ENCODE measurements around the gene NFATC2.
"Not testable (repeated sequence)": the region's sequence is repeated elsewhere in the genome, so short reads cannot be mapped to it uniquely, and the experiment has no call there.

The NFATC2 gene

DNA sequence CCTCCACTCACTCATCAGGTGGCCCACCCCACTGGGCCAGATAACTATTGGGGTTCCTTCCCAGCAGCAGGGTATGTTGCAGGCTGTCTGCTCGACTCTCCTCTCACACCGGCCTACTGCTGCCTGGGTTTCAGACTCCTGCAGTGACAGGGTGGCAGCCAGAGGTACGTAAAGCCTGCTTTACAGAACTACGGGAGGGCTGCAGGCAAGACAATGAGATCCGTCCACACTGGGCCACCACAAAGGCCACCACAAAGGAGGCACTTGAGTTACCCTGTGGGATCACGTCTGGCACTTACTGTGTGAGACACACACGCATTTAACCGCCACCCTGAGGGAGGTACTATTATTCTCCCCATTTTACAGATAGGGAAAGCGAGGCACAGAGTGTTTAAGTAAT is 78.5 kb downstream of the NFATC2 start:
- H3K79me2 ChIP-seq (ENCODE audit: control insufficient read depth, low read length) = peaks cover 2% of the 10 kb centered on the region
- no peak overlapping the region for H3K27ac ChIP-seq (ENCODE audit: low read depth, low read length)
- peaks cover 52% of the 10 kb centered on the region for H3K36me3 ChIP-seq (ENCODE audit: control insufficient read depth, low read length)
- no peaks in the 10 kb centered on the region for H3K9me2 ChIP-seq (replicated peaks; ENCODE audit: control insufficient read depth, low read length)
- no peak for TF ChIP-seq EZH2phosphoT487 (IDR thresholded peaks at IDR 0.05; ENCODE audit: borderline replicate concordance, low read length)
- TF ChIP-seq, protein P1, sequence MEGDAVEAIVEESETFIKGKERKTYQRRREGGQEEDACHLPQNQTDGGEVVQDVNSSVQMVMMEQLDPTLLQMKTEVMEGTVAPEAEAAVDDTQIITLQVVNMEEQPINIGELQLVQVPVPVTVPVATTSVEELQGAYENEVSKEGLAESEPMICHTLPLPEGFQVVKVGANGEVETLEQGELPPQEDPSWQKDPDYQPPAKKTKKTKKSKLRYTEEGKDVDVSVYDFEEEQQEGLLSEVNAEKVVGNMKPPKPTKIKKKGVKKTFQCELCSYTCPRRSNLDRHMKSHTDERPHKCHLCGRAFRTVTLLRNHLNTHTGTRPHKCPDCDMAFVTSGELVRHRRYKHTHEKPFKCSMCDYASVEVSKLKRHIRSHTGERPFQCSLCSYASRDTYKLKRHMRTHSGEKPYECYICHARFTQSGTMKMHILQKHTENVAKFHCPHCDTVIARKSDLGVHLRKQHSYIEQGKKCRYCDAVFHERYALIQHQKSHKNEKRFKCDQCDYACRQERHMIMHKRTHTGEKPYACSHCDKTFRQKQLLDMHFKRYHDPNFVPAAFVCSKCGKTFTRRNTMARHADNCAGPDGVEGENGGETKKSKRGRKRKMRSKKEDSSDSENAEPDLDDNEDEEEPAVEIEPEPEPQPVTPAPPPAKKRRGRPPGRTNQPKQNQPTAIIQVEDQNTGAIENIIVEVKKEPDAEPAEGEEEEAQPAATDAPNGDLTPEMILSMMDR (IDR thresholded peaks at IDR 0.05; ENCODE audit: low read depth, low read length, poor library complexity, severe bottlenecking) = no peak
- peaks cover 50% of the 10 kb centered on the region for H3K4me1 ChIP-seq (ENCODE audit: control insufficient read depth, low read length)
- no peak overlapping the region for H3K4me3 ChIP-seq (ENCODE audit: low read length)
- no peaks in the 10 kb centered on the region for H3K27me3 ChIP-seq (ENCODE audit: control insufficient read depth, low read length)
- no peak overlapping the region for H3K4me2 ChIP-seq (ENCODE audit: low read length)
- no peaks in the 10 kb centered on the region for H4K20me1 ChIP-seq (ENCODE audit: control insufficient read depth, insufficient read depth, low read depth, low read length)
- H3F3A ChIP-seq (ENCODE audit: control insufficient read depth, insufficient read depth) = peaks cover 12% of the 10 kb centered on the region
- no peaks in the 10 kb centered on the region for H3K9me3 ChIP-seq (ENCODE audit: control insufficient read depth, insufficient read depth, low read length)

DNA sequence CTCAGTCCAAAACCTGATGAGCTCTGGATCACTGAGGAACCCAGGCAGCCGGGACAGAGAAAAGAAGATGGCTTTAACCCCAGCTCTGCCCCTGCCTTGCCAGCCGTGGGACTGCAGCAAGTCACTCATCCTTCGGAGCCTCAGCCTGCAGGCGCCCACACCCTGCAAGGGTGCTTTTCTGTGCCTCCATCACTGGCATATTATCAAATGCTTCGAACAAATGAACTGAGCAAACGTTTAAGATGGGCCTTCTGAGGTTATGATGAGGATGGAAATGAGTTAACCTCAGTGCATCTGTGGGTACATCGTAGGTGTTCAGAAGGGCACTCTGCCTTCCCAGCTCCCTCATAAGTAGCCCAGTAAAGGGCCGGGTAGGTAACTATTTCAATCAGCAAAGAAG is 79.0 kb downstream of the NFATC2 start:
- Histone ChIP-seq H3K4me3 (ENCODE audit: low read length) (no peak overlapping the region), H3F3A (ENCODE audit: control insufficient read depth, insufficient read depth) (peaks cover 12% of the 10 kb centered on the region), H3K9me2 (replicated peaks; ENCODE audit: control insufficient read depth, low read length) (no peaks in the 10 kb centered on the region), H3K36me3 (ENCODE audit: control insufficient read depth, low read length) (peaks cover 55% of the 10 kb centered on the region), H3K79me2 (ENCODE audit: control insufficient read depth, low read length) (peaks cover 5% of the 10 kb centered on the region), H3K4me2 (ENCODE audit: low read length) (no peak overlapping the region), H4K20me1 (ENCODE audit: control insufficient read depth, insufficient read depth, low read depth, low read length) (no peaks in the 10 kb centered on the region), H3K27ac (ENCODE audit: low read depth, low read length) (no peak overlapping the region), H3K27me3 (ENCODE audit: control insufficient read depth, low read length) (no peaks in the 10 kb centered on the region), H3K9me3 (ENCODE audit: control insufficient read depth, insufficient read depth, low read length) (no peaks in the 10 kb centered on the region), H3K4me1 (ENCODE audit: control insufficient read depth, low read length) (peaks cover 54% of the 10 kb centered on the region)
- TF ChIP-seq EZH2phosphoT487 (IDR thresholded peaks at IDR 0.05; ENCODE audit: borderline replicate concordance, low read length) = no peak
- TF ChIP-seq, protein P1 (IDR thresholded peaks at IDR 0.05; ENCODE audit: low read depth, low read length, poor library complexity, severe bottlenecking) = no peak

DNA sequence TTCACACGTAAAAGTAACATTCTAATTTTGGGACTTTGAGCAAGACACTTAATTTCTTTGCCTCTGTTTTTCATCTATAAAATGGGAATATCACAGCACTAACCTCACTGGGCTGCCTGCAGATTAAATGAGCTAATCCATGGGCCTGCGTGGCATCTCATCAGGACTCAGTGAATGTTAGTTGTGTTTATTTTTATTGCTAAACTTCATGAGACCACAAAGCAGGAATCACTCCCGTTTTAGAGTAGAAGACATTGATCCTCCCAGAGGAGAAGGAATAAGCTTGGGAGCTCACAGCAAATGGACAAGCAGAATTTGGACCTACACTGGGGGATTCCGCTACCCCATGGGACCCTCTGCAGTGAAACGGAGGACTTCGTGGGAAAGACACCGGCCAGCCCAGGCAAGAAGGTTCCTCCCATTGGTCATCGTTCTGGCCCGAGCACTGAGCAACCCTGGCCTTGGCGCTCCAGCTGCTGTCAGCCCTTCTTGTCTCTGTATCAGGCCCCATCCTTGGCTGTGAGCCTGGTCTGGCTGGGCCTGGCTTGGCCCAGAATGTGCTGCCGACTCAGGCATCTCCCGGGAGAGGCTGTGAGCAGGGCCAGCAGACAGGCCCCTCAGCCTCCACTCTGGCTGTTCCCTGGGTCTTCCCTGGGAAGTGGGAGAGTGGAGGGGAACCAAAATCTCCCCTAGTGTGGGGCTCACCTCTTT is 79.8 kb downstream of the NFATC2 start:
- Histone ChIP-seq H3K79me2 (ENCODE audit: control insufficient read depth, low read length) (peaks cover 9% of the 10 kb centered on the region), H3K27me3 (ENCODE audit: control insufficient read depth, low read length) (no peaks in the 10 kb centered on the region), H3K36me3 (ENCODE audit: control insufficient read depth, low read length) (peaks cover 56% of the 10 kb centered on the region), H3K27ac (ENCODE audit: low read depth, low read length) (0 out of 2 replicates have a peak overlapping the region, but pooled peaks have one; percentile 17), H3K9me2 (replicated peaks; ENCODE audit: control insufficient read depth, low read length) (no peaks in the 10 kb centered on the region), H3K4me1 (ENCODE audit: control insufficient read depth, low read length) (peaks cover 62% of the 10 kb centered on the region), H4K20me1 (ENCODE audit: control insufficient read depth, insufficient read depth, low read depth, low read length) (no peaks in the 10 kb centered on the region), H3F3A (ENCODE audit: control insufficient read depth, insufficient read depth) (peaks cover 12% of the 10 kb centered on the region), H3K4me3 (ENCODE audit: low read length) (no peak overlapping the region), H3K9me3 (ENCODE audit: control insufficient read depth, insufficient read depth, low read length) (no peaks in the 10 kb centered on the region), H3K4me2 (ENCODE audit: low read length) (no peak overlapping the region)
- no peak for TF ChIP-seq EZH2phosphoT487 (IDR thresholded peaks at IDR 0.05; ENCODE audit: borderline replicate concordance, low read length)
- TF ChIP-seq, protein P1 (IDR thresholded peaks at IDR 0.05; ENCODE audit: low read depth, low read length, poor library complexity, severe bottlenecking) = no peak

DNA sequence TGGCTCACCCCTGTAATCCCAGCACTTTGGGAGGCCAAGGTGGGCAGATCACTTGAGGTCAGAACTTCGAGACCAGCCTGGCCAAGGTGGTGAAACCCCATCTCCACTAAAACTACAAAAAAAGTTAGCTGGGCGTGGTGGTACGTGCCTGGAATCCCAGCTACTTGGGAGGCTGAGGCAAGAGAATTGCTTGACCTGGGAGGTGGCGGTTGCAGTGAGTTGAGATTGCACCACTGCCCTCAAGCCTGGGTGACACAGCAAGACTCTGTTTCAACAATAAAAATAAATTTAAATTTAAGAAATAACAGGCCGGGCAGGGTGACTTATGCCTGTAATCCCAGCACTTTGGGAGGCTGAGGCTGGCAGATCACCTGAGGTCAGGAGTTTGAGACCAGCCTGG is 80.7 kb downstream of the NFATC2 start:
- Histone ChIP-seq H3K4me3 (ENCODE audit: low read length) (peak overlapping the region; percentile 60), H3K4me2 (ENCODE audit: low read length) (peak overlapping the region; percentile 85), H3K36me3 (ENCODE audit: control insufficient read depth, low read length) (peaks cover 55% of the 10 kb centered on the region), H3K27ac (ENCODE audit: low read depth, low read length) (peak overlapping the region; percentile 99), H3K4me1 (ENCODE audit: control insufficient read depth, low read length) (peaks cover 71% of the 10 kb centered on the region), H3F3A (ENCODE audit: control insufficient read depth, insufficient read depth) (peaks cover 12% of the 10 kb centered on the region)
- H3K9me3 ChIP-seq (ENCODE audit: control insufficient read depth, insufficient read depth, low read length); H3K27me3 ChIP-seq (ENCODE audit: control insufficient read depth, low read length); H4K20me1 ChIP-seq (ENCODE audit: control insufficient read depth, insufficient read depth, low read depth, low read length); H3K79me2 ChIP-seq (ENCODE audit: control insufficient read depth, low read length); H3K9me2 ChIP-seq (replicated peaks; ENCODE audit: control insufficient read depth, low read length): not testable (repeated sequence)

Data from DOHH2 (cell line).